ENCODE measurements around the gene ATP2B1. TPM values are rescaled to one million over a fixed set of nuclear protein-coding genes. Genes with fewer than 3 reads are reported as not detected.

Gene ATP2B1
- total and polyA plus RNA-seq, 4 donors = 8.5 to 120 (median 24.5) TPM

- Histone ChIP-seq H3K27me3 (ENCODE audit: control insufficient read depth in 3 of 3, insufficient read depth in 3 of 3, low read length in 2 of 3) (no peaks in the 10 kb centered on the region), H3K36me3 (ENCODE audit: control insufficient read depth in 4 of 4, insufficient read depth in 4 of 4, low read length in 4 of 4) (peaks cover 0 to 1% (median 0%) of the 10 kb centered on the region in 4 donors), H3K4me1 (ENCODE audit: control insufficient read depth in 5 of 5, insufficient read depth in 5 of 5, low read length in 5 of 5) (peaks cover 0 to 13% (median under 1%) of the 10 kb centered on the region in 5 donors), H3K4me3 (no peak overlapping the region), H3K9me3 (ENCODE audit: control insufficient read depth in 4 of 4, insufficient read depth in 3 of 4, low read length in 3 of 4) (no peaks in the 10 kb centered on the region), H3K9ac (ENCODE audit: insufficient read depth in 1 of 2, low read length in 2 of 2) (no peak overlapping the region), H3K27ac (ENCODE audit: low read depth in 1 of 2, low read length in 1 of 2) (no peak overlapping the region)
- no peak for TF ChIP-seq CTCF (IDR thresholded peaks at IDR 0.05; ENCODE audit: control extremely low read depth, extremely low read depth)
- ATAC-seq (ENCODE audit: insufficient read depth, low FRiP score) = no peak
- 59 to 76% methylated on average over 5 of the region's 5 CpGs for WGBS, 2 donors
- no peak for DNase-seq
Measured at GRCh38 chr12:89539426-89540223, 169.0 kb downstream of the ATP2B1 start.

GRCh38 chr12:89538897-89539296 is 169.7 kb downstream of the ATP2B1 start:
- Histone ChIP-seq H3K27ac (ENCODE audit: low read depth in 1 of 2, low read length in 1 of 2) (no peak overlapping the region), H3K4me3 (no peak overlapping the region), H3K27me3 (ENCODE audit: control insufficient read depth in 3 of 3, insufficient read depth in 3 of 3, low read length in 2 of 3) (no peaks in the 10 kb centered on the region), H3K9ac (ENCODE audit: insufficient read depth in 1 of 2, low read length in 2 of 2) (no peak overlapping the region), H3K4me1 (ENCODE audit: control insufficient read depth in 5 of 5, insufficient read depth in 5 of 5, low read length in 5 of 5) (peaks cover 0 to 10% (median 0%) of the 10 kb centered on the region in 5 donors), H3K9me3 (ENCODE audit: control insufficient read depth in 4 of 4, insufficient read depth in 3 of 4, low read length in 3 of 4) (no peaks in the 10 kb centered on the region), H3K36me3 (ENCODE audit: control insufficient read depth in 4 of 4, insufficient read depth in 4 of 4, low read length in 4 of 4) (peaks cover 0 to 1% (median 0%) of the 10 kb centered on the region in 4 donors)
- TF ChIP-seq CTCF (IDR thresholded peaks at IDR 0.05; ENCODE audit: control extremely low read depth, extremely low read depth) = no peak
- ATAC-seq (ENCODE audit: insufficient read depth, low FRiP score) (no peak), DNase-seq (no peak)
- 92 to 93% methylated on average over 4 of the region's 4 CpGs for WGBS, 2 donors

Small RNA genes within 50 kb of the gene (small RNA-seq; reads per million reads assigned to genes)
- gene AC025034.2 (ENCODE audit: low replicate concordance) (not detected), gene RNA5SP365 (ENCODE audit: low replicate concordance) (not detected), gene RNU6-148P (ENCODE audit: low replicate concordance) (not detected)

Other genes starting within 250 kb of the ATP2B1 start
- 10 to 100 TPM in 1 of 2 donors, 1 to 10 TPM in 1; 9.6 to 16.0 TPM for gene GALNT4, start 184.0 kb downstream of the ATP2B1 start, total RNA-seq
- gene GALNT4, start 184.0 kb downstream of the ATP2B1 start, polyA plus RNA-seq = 1 to 10 TPM; 3.0 to 4.3 TPM
- 10 to 100 TPM; 12.5 to 32.6 TPM for gene POC1B, start 182.8 kb downstream of the ATP2B1 start, total RNA-seq
- gene POC1B, start 182.8 kb downstream of the ATP2B1 start, polyA plus RNA-seq = 1 to 10 TPM; 6.9 to 9.3 TPM

Data from lung (tissue), 13 donors.